Fibroblast of skin of back (primary cell): Measurements from ENCODE around the gene NUDT14.
A peak's percentile ranks its signal among the peaks of the same experiment; 100 is the strongest.

ENCODE experiments used
- DNase-seq: peaks from one replicate; pipeline ENCODE4 v3.0.0-alpha.2; 2013

Gene NUDT14

DNA sequence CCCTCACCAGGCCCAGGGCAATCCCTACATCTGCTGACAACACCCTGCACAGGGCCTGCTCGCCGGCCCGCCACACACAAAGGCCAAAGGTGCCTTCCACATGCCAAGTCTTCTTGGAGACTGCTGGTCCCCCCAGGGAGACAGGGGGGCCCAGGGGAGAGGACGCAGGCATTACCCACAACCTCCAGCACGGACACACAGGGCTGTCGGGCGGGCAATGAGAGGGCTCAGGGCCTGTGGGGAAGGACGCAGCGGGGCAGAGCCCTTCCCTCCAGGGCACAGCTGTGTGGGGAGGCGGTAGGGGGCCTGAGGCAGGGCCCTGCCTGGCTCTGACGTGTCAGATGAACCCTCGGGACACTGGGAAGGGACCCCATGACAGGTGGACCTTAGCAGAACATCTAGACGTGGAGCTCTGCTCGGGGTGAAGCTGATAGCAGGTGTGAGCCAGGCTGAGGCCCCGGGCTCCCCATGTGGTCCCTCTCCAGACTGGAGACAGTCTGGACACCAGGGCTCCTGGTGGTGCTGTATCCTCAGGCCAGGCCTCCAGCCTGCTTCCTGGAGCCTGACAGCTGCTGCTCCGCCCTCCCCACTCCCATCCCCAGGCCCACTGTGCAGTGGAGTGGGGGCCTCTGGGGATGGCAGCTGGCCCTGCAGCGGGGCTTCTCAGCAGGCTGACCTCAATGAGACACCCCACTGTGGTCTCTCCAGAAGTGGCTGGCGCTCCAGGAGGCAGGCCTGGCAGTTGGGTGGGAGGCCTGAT lies 31.6 kb upstream of the NUDT14 start:
- DNase-seq = no peak

DNA sequence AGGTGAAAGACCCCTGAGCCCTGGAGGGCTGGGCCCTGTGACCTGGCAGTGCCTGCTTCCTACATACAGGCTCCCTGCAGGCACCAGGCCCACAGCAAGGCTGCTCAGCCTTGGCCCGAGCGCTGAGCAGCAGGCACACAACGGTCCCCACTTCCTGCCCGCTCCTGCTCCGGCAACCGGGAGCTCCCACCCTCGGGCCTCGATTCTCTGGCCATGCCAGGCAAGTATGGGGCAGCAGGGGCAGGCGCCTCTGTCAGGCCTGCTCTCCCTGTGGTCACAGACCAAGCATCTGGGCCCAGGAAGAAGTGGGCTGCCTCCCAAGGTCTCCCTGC lies 30.6 kb upstream of the NUDT14 start:
- no peak for DNase-seq

DNA sequence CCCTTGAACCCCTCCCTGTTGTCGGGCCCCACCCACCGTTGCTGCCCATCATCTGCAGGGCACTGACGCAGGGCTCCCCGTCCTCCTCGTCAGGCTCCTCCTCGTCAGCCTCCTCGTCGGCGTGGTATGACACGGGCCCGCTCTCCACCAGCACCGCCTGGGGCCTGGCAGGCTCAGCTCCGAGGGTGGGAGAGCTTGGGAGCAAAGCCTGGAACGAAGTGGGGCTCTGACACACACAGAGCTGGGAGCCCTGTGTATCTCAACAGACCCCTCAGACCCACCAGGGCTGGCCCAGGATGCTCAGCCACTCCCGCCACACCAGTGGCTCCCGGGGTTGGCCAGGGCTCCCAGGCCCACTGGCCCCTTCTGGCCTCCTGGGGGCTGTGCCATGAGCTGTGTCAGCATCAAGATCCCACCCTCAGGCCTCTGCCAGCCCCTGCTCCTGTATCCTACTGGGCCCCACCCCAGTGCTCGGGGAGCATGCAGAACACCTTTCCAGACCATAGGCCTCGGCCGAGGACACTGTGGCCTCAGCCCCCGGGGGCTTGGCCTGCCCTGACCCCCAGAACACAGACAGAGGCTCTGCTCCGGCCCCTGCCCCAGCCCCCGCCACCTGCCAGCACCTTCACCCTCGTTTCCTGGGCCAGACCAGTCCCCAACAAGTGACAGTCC lies 30.1 kb upstream of the NUDT14 start:
- DNase-seq = no peak

DNA sequence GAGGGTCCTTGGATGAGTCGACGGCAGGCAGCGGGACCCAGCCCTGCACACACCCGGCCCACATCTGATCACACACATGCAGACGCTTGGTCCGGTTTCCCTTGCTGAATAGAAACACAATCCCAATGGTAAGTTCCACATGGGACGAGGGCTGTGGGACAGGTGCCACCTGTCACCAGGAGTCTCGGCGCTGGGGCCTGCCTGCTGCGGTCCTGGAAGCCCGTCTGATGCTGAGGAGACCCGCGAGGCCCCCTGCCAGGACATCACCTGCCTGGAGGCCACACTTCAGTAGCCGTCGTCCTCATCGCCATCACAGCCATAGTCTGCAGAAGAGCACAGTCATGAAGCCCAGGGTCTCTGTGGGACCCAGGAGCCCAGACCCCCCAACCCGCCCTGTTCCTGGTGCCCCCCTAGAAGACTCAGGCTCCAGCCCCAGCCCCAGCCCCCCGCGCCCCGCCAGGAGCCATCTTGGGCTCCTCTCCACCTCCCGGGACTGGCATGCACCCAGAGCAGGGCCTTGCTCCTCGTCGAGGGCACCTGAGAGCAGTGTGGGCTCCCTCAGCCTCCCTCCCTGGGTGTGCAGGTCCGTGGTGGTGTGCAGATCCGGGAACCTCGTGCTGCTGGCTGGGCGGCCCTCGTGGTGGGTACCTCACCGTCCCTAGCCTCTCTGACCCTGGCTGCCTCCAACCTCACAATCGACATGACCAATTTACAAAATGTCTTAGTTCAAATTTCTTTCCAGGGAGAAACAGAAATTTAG lies 29.3 kb upstream of the NUDT14 start:
- DNase-seq = no peak

DNA sequence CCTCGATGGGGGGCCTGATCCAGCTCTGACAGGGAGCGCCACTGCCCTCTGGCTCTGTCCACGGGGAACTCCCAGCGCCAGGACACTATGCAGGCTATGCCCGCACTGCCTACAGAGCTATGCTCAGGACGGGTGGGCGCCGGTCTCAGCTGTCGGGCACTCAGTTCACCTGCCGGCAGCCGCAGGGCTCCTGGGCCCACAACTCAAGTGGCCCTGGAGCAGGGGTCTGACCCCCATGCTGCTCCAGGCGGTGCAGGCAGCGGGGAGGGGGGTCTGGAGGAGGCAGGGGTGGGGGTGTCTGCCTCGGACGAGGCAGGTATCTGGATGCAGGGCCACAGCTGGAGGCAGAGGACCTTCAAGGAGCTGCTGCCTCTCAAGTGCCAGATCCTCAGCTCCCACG lies 28.5 kb upstream of the NUDT14 start:
- no peak for DNase-seq

DNA sequence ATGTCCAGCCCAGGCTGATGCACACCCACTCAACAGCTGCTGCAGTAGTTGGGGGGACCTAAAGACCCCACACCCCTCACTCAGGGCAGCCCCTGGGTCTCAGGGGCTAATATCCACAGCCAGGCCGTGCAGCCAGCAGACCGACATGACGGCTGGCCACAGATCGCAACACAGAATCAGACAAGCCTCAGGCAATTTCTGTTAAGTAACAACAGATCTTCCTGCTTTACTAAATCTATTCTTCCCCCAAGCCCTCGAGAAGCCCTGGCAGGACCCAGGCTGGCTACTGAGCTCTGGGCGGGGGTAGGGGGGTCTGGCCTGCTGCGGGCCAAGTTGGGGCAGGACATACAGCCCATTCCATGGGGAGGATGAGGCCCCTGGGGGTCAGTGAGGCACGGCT lies 28.0 kb upstream of the NUDT14 start:
- no peak for DNase-seq

DNA sequence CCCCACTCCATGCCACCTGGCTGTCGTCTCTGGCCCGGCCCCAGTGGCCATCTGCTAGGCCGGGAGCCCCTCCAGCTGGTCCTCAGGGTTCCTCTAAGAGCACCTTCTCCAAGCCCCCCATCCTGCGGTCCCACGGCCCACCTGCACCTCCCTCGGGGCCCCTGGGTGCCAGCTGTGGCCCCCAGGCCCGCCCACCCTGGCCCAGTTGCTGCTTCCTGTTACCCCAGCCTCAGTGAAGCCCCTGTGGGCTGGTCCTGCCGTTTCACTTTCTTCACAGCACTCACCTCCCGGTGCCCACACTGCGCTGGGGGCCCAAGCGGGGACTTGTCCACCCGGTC lies 27.6 kb upstream of the NUDT14 start:
- no peak for DNase-seq

DNA sequence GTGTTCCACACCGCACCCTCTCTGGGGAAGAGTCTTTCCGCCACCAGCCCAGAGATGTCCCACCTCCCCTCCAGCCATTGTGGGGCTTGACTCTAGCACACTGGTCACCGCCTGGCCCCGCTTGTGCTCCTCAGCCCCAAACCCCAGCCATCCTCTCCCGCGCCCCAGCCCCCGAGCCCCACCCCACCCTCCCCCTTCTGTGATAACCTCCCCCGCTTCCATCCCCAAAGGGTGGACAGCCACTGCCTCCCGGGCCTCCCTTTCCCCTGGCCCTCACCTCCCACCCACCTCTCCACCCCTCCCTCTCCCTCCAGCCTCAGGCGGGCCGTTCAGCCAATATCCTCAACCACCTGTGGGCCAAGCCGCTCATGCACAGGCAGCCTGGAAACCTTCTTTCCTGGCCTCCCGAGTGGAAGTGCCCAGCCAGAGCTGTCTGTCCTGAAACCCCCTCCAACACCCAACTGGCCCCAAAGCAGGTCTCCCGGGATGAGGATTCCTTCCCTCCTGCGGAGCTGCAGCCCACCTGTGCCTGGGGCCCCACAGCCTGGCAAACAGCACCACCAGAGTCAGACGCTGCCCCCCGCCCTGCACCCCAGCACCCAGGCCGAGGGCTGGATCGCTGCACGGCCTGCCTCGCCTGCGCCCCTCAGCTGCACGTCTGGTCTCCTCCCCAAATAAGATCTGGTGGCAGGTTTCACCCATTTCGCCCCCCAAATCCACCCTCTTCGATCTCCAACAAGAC lies 27.1 kb upstream of the NUDT14 start:
- no peak for DNase-seq

DNA sequence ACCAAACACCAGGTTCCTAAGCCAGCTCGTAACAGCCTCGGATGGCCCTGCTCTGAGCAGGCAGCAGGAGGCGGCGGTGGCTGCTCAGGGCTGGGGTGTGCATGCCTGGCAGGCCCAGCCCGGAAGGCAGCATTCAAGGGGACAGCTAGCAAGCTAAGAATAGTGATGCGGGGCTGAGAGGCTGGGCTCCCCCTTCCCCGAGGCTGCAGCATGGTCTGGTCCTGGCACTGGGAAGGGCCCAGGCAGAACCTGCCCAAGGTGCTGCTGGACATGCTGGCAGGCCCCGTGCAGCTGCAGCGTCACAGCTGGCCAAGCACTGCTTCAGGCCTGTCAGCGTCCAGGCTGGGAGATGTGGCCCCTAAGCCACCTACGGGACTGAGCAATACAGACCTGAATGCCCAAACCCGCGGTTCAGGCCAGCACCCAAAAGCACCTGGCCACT lies 26.4 kb upstream of the NUDT14 start:
- DNase-seq = no peak

DNA sequence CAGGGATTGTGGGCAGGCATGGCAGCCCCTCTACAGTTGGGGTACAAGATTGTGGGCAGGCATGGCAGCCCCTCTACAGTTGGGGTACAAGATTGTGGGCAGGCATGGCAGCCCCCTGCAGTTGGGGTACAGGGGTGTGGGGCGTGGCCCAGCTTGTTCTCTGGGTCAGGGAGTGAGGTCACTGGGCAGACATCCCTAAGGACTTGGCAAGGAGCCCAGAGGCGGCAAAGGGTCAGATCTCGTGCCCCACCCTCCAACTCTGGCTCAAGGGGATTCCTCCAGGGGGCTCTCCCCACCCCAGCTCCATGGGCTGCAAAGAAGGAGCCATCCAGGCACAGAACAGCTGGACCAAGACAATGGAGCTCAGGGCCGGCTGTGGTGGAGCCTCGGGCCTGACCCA lies 25.8 kb upstream of the NUDT14 start:
- DNase-seq = no peak

DNA sequence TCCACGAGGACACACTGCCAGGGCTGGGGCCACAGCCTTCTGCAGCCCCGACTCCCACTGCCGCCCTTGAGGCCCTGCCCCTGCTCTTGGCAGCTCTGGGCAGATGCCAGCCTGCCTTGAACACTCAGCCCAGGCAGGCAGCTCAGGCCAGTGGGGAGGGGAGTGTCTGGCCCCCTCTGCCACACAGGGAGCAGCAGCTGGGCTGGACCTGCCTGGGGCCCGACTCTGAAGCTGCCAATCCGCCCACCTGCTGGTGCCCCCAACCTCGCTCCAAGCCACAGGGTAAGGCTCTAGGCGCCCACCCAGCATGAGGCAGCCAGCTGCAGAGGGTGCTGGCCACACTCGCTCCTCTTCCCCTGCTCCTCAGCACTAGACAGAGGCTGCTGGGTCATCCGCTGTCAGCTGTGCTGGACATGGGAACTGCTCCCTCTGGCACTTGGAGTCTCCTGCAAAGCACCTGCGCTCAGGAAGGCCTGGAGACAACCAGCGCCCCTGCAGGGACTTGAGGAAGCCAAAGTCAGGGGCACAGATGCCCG lies 24.6 kb upstream of the NUDT14 start:
- DNase-seq = no peak

DNA sequence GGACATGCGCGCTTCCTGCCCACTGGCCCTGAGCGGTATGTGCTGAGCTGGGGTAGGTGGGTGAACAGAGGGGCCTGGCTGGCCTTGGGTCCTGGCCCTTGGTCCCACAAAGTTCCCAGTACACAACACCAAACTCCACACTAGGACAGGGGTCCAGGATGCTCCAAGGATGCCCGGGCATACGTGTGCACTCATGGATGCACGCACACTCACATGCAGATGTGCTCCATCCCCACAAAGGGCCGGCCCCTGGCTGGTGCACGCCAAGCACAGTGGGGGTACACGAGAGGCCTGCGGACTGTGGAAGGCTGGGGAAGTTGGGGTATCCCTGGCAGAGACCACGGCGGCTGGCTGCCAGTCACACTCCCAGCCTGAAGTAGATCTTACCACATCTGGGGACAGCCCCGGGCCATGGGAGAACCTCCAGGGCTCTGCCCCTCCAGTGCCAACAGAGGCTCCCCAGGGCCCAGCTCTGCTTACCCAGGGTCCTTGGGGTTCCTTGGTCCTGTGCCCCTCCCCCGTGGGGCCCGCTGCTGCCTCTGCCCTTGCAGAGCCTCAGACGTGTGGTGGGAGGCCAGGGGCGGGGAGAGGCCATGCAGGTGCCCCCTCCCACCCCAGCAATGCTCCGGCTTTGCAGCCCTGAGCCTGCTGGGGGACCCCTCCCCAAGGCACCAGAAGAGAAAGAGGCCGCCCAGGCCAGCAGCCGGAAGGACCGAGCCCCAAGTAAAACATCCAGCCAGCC lies 24.0 kb upstream of the NUDT14 start:
- no peak for DNase-seq

DNA sequence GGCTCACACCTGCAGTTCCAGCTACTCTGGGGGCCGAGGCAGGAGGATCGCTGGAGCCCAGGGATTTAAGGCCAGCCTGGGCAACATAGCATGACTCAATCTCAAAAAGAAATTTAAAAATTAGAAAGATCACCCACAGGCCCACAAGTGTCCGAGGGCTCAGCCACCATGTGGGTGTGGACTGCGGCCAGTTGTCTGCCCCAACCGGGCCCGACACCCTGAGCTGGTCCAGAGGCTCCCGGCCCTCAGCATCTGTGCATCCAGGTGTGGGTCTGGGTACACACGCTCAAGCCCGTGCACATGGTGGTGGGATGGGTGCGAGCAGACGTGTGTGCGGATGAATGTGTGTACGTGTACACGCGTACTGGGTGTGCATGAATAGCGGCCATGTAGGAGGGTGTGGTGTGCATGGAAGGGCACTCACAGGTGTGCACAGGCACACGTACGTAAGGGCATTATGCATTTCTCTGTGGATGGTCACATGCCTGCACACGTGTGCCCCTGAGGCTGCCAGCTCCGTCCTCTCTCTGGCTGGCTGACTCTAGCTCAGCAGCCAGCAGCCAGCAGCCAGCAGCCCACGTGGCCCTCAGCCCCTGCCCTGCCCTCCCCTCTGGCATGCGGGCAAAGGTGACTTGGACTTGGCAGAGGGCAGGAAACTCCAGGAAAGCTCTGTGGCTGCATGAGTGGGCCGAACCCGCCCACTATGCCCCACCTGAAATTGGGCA lies 23.3 kb upstream of the NUDT14 start:
- no peak for DNase-seq

DNA sequence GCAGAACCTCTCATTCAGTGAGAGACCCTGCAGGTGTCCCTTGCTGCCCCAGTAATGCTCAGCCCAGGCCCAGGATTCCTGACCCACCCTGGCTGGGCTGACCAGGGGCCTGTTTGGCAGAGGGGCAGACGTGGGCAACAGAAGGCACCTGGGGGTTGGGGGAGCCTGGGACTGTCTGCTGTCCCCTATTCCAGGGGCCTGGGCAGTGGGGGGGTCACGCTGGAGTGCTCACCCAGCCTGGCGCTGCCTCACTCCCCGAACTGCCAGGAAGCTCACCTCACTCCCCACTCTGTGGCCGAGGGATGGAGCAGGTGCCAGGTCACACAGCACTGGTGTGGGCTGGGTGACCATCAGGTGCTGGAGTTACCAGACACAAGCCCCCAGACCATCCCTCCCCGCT lies 22.6 kb upstream of the NUDT14 start:
- DNase-seq = no peak

DNA sequence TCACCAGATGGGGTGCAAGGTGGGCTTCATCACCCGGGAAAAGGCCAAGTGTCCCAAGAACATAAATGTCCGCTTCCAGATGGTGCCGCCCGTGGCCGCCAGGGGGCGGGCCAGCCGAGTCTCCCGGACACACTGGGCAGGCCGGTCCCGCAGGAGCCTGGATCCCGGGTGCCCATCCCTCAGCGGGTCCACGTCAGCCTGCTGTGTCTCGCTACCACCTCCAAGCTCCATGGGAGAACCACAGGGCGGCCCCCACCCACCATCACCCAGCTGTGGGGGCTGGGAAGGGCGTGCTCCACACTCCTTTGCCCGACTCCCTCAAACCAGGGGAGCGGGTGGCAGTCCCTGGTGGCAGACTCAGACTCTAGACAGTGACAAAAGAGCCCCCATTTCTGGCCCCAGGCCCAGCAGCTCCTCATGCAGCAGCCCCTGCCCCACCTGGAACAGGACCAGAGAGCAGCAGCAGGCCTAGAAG lies 22.0 kb upstream of the NUDT14 start:
- DNase-seq = peak; percentile 57

DNA sequence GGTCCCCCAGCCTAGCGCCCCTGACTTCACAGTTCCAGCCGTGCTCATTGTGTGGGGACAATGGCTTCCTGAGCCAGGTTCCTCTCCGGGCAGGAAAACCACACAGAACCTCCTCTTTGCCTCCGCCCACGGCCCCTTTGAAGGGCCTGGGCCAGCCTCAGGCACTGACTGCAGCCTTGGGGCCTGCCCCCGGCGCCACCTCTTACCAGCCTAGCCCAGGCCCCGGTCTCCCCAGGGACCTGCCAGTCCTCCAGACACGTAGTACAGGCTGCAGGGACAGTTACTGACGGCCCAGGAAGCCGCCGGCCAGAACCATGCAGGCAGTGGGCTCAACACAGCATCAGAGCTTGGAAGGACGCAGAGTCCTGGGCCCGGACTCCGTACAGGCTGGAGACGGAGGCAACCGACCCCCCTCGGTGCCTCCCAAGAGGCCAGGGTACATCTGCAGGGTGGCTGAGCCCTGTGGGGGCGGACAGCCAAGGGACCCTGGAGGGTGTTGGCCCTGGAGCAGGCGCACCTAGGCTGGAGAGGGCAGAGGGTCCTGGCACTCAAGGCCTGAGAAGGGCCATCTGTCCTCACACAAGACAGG lies 20.9 kb upstream of the NUDT14 start:
- DNase-seq = no peak

DNA sequence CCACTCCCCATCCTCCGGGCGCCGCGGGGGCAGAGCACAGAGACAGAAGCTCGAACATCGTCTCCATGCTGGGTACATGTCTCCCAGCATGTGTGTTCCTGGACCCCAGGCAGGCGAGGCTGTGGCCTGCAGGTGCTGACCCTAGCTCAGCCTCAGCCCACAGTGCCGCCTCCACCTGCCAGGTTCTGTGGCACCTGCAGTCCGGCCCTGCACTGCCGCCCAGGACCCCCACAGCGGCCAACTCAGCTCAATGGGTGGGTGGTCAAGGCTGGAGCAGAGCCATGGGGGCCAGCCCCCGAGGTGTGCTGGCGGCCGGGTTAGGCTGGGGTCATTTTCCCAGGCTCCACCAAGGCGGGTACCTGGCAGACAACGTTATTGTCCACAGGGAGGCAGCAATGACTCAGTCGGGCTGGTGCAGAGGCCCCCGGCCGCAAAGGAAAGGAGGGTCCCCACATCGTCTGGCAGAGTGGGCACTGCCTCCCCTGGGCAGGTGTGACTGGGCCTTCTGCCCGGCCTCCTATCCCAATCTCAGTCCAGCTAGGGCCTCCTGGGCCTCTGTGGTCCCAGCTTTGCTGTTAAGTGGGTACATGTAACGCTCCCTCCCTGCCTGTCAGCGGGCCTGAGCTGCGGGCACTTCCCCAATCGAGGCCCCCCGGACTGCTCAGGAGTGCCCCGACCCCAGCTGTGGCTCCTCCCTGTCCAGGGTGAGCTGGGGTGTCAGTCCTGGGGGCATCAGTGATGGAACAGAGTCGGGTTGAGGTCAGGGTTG lies 20.2 kb upstream of the NUDT14 start:
- DNase-seq = no peak

DNA sequence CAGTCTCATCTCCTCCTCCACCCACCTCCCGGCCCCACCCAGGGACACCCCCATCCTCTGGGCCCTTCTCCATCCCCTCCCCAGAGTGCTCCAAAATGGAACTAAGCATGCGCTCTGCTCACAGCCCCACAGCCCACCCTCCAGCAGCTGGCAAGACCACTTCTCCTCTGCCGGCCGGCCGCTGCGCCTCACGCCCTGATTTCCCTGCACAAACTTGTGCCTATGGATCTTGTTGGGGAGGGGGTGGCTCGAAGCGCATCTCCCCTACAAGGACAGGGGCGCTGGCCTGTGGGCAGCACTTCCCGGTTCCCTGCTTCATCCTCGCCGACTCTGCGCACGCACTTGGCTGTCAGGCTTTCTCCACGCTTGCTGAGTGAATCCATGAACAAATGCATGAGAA lies 19.5 kb upstream of the NUDT14 start:
- DNase-seq = no peak

DNA sequence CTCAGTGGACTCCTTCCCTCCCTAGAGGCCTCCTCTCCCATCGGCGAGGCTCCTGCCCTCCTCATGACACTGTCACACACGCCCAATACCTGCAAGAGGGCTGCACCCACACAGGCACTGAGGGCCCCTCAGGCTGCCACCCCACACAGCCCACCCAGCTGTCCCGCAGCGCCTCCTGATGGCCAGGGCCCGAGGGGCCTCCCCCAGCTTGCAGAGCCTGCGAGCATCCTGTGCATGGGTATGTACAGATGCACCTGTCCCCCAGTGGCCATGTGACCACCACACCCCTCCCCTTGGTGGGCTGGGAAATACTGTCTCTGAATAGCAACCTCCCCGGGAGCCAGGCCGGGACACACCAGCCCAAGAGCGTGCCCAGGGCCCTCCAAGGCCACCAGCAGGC lies 19.0 kb upstream of the NUDT14 start:
- no peak for DNase-seq

DNA sequence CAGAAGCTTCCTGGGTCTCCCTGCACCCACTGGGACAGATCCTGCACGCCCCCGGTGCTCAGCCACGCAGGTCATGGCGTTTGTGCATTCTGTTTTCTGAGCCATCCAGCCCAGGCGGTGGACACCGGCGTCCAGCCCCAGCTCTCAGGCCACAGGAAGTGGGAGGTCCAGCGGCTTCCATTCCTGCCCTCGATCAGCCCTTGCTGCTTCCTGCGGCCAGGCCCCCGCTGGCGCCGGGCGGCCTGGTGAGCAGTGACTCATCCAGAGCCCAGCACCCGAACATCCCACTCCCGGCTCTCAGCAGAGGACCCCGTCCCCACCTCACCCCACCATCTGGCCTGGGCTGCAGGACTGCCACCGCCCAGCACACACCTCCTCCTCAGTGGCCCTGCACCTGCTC lies 18.0 kb upstream of the NUDT14 start:
- DNase-seq = no peak
